Activated naive CD8-positive, alpha-beta T cell treated with anti-CD3 and anti-CD28 coated beads, Interleukin-2, amount 50 U/mL, for 16 hours (primary cell): Measurements from ENCODE around the gene SRSF7.
"Not testable (repeated sequence)": the region's sequence is repeated elsewhere in the genome, so short reads cannot be mapped to it uniquely, and the experiment has no call there.

Experiments
- DNase-seq: peaks from one replicate; pipeline ENCODE4 v3.0.0-alpha.2; 2020; ENCODE audit warnings: low read depth, low spot score

Gene SRSF7

DNA sequence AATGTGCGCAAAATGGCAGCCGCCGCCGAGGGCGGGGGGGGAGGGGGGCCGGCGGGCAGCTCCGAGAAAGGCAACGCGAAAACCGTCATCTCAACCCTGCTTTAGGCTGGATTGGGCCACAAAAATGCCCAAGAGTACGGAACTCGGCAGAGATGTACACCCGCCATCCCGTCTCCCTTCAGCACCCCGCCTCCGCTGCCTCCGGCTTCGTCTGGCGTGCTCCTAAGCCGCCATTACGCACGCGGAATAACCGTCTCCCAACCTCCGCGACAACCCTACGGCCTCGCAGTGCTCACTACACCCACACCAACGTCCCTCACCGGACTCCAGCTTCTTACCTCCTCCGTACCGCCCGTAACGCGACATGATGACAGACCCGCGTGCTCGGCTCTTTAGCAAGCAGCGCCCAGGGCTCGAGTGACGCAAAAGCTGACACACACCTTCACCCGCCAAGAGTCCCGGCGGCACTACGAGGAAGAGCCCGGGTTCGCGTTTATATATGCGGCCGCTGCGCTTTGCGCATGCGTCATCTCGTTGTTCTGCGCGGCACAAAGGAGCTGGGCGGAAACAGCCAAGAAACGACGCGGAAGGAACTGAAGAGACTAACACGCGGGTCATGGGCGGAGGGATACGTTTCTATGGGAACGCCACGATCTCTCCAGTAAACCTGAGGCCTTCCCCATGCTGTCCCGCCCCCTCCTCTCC is at the start of gene SRSF7:
TSS of gene SRSF7 (minus strand) at position 471 of the 705 bp plus-strand sequence. CDS start at position 366, 105 bp downstream.
- DNase-seq: peak; percentile 93

DNA sequence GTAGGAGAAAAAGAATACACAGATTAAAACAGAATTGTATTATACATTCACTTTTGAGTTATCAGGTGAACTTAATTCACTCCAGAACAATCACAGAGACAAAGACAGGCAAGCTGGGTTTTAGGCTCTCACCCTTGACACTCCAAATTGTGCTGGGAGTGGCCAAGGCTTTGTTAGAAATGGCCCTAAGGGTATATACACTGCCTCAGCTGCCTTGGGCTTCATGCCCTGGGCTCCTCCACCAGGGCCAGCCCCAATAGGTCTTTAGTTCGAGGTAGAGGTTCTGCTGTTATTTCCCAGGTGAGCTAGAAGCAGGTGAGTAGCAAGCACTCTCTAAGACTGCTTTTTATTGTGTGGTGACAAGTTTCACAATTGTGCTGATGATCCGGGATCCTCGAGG is 46.8 kb upstream of the SRSF7 start:
- DNase-seq: no peak

DNA sequence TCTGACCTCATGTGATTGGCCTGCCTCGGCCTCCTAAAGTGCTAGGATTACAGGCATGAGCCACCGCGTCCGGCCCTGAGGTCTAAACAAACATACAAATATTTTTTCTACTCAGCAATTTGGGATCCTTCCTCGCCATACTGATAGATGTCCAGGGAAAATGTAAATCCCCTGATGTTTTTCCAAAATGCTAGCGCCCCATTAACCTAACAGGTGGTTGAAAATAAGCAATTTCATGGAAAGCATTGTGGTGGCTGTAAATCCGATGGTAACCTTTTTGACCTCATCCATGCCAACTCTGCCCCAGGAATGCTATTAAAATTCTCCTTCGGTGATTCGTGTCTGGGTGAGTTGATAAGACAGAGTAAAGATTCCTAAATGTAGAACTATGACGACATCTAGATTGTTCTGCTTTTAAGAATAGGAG is 46.1 kb upstream of the SRSF7 start:
- DNase-seq: no peak

DNA sequence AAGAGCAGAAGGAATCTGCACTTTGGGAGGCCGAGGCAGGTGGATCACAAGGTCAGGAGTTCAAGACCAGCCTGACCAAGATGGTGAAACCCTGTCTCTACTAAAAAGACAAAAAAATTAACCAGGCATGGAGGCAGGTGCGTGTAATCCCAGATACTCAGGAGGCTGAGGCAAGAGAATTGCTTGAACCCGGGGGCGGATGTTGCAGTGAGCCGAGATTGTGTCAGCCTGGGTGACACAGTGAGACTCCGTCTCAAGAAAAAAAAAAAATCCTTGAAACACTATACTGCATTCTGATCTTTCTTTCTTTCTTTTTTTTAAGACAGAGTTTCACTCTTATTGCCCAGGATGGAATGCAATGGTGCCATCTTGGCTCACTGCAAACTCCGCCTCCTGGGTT is 43.9 kb upstream of the SRSF7 start:
- DNase-seq: not testable (repeated sequence)

DNA sequence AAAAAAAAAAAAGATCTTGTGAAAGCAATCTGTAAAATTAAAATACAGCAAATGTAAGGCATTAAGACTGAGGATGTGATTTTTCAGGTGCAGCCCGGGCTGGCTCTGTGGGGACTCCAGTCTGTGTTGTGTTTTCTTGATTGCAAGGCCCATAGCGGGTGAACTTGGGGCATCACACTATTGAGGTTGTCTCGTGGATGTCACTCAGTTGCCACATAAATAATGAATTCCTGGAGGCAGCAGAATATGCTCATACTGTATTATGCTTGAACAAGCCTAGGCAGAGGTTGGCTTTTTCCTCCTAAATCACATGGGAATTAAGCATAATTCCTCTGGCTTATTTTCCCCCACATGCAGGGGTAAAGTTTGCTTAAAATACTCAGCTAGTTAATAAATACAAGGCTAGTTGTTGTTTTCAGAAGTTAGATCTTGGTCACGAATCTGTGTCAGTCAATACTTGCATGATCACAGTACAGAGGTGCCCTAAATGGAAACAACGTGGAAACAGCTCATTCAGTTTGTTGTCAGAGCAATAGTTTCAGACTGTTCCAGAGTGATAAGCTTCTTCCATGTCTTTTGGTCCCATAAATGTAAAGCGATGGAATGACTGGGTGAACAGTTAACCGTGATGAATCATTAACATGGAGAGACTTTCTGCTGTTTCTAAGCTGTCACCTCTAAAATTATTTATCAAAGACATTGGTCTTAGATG is 43.2 kb upstream of the SRSF7 start:
- no peak for DNase-seq

DNA sequence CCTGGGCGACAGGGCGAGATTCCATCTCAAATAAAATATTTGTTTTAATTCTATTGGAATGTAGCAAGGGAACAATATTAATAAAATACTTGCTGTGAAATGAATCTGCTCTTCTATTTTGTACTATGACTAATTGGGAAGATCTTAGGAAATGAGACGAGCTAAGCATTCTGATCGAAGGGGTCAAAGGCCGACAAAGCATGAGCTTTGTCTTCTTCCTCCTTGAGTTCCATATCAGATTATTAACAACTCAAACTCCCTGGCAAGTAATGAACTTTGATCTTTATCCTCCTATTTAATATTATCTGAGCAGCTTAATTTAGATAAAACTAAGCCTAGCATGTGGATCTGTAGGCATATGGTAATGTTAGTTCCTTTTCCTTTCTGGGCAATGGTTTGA is 42.4 kb upstream of the SRSF7 start:
- no peak for DNase-seq

DNA sequence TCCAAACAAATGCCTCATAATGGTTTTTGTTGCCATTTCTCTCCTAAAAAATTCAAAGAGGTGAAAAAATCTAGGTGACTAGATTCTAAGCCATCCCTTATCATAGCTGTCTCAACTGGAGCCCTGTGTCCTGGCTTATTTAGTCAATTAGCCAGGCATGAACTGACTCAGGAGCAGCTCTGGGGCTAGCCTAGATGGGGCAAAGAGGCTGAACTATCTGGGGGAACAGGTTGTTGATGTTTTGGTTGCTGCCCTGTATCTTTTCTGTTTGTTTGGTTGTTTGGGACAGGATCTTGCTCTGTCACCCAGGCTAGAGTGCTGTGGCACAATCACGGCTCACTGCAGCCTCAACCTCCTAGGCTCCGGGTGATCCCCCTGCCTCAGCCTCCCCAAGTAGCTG is 41.6 kb upstream of the SRSF7 start:
- no peak for DNase-seq

DNA sequence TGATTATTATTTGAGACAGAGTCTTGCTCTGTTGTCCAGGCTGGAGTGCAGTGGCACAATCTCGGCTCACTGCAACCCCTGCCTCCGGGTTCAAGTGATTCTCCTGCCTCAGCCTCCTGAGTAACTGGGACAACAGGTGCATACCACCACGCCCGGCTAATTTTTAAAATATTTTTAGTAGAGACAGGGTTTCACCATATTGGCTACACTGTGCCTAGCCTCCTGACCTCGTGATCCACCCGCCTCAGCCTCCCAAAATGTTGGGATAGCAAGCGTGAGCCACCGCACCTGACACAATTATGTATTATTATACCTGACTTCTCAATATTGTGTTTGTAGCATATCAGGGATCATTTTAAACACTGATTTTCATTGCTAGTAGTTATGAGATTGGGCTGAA is 41.2 kb upstream of the SRSF7 start:
- not testable (repeated sequence) for DNase-seq

DNA sequence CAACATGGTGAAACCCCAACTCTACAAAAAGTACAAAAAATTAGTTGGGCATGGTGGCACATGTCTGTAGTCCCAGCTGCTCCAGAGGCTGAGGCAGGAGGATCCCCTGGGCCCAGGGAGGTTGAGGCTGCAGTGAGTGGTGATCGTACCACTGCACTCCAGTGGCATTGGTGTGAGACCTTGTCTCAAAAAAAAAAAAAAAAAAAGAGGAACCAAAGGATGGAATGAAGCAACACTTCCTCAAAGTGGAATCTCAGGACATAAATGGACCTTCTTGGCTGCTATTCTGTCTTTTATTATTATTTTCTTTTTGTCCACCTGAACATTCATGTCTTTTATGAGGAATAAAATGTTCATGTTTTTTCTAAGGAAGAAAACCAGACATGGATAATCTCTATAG is 40.6 kb upstream of the SRSF7 start:
- no peak for DNase-seq

DNA sequence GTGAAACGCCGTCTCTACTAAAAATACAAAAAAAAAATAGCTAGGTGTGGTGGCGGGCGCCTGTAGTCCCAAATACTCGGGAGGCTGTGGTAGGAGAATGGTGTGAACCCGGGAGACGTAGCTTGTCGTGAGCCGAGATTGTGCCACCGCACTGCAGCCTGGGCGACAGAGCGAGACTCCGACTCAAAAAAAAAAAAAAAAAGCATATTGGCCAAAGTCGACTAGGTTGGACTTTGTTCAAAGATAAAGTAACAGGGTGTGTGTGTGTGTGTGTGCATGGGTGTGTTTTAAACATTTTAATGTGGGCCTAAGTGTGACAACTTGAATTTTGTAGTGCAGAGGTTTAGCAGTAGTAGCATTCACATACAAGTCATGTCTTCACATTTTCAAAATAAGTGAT is 38.5 kb upstream of the SRSF7 start:
- no peak for DNase-seq

DNA sequence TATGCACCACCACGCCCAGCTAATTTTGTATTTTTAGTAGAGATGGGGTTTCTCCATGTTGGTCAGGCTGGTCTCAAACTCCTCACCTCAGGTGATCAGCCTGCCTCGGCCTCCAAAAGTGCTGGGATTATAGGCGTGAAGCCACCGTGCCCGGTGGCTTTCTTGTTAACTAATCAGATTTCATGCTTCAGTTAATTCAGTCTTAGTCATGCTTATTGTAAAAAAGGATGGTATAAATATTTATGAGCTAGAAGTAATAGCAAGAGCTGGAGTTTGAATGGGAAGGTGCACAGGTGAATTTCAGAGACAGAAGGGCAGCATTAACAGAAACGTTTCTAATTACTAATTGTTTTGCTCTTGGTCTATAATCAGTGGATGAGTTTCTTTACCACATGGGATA is 37.1 kb upstream of the SRSF7 start:
- no peak for DNase-seq

DNA sequence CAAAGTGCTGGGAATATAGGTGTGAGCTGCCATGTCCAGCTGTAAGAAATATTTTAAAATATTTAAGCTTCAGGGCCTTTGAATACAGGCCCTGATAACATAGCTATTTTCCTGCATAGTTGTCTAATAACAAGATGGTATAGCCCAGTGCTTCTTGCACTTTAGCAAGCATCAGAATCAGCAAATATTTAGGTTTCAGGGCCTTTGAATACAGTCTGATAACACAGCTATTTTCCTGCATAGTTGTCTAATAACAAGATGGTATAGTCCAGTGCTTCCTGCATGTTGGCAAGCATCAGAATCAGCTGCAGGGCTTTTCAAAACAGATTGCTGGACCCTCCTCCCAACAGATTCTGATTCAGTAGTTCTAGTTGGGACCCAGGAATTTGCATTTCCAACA is 32.4 kb upstream of the SRSF7 start:
- no peak for DNase-seq

DNA sequence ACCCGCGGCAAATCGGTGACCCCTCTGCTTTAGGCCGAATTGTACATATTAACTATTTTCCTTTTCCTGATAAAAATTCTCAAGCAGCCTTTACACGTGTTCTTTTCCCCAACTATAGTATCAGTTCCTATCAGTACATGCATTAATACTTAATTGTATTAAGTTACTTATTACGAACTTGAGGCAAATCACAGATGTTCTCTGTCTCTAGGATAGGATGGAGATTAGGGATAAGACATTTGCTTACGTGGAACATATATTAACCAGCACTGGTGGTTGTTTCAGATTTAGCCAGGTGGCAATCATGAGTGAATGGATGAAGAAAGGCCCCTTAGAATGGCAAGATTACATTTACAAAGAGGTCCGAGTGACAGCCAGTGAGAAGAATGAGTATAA is 27.5 kb upstream of the SRSF7 start:
- DNase-seq: no peak

DNA sequence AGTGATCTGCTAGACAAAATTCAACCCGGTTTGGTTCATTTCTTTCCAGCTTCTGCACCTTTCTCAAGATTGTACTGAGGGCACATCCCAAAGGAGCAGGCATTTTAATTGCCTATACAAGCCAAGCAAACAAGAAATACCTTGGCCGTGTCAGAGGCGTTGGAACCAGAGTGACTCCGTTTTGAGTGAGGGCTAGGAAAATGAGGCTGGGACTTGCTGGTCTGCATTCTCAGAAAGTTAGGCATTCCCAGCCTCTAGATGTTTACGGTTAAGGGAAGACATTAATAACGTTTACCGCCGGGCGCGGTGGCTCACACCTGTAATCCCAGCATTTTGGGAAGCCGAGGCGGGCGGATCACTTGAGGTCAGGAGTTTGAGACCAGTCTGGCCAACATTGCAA is 25.4 kb upstream of the SRSF7 start:
- no peak for DNase-seq

DNA sequence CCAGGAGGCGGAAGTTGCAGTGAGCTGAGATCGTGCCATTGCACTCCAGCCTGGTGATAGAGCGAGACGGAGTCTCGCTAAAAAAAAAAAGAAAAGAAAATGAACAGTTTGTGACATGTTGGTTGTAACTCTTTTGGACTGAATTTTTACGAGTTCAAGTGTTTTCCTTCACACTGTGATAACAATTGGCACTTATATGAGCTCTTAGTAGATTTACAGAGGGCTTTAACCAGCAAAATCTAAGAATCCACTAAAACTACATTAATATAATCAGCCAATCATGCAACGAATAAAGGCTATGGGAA is 24.7 kb upstream of the SRSF7 start:
- no peak for DNase-seq

DNA sequence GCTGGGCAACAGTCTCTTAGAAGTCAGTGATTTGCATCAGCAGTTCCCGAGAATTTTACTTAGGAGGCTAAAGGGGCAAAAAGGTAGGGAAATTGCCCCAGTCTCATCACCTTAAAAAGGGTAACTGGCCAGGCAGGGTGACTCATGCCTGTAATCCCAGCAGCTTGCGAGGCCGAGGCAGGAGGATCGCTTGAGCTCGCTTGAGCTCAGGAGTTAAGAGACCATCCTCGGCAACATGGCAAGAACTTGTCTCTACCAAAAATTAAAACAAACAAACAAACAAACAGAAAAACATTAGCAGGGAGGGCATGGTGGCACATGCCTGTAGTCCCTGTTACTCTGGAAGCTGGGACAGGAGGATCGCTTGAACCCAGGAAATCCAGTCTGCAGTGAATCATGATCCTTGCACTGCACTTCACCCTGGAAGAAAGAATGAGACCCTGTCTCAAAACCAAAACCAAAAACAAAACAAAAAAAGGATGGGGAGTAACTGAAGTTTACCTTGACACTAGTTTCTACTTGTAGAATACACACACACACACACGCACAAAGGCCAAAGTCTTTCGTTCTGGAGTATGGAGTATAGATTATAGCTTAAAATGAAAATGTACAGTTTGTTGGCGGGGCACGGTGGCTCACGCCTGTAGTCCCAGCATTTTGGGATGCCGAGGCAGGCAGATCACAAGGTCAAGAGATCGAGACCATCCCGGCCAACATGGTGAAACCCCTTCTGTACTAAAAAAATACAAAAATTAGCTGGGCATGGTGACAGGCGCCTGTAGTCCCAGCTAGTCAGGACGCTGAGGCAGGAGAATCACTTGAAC is 24.1 kb upstream of the SRSF7 start:
- no peak for DNase-seq

DNA sequence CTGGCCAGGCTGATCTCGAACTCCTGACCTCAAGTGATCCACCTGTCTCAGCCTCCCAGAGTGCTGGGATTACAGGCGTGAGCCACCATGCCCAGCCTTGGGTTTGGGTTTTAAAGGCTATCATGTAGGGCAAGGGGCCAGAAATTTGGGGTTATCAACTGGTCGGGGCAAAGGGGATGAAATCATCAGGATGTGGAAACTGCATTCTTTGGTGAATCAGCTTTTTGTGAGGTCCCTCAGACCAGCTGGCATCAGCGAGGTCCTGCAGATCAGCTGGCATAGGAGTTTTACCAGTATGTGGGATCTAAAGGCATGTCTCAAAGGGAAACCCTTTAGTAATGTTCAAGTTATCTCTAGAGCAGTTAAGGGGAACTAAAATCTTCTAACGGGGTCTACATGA is 20.5 kb upstream of the SRSF7 start:
- DNase-seq: no peak

DNA sequence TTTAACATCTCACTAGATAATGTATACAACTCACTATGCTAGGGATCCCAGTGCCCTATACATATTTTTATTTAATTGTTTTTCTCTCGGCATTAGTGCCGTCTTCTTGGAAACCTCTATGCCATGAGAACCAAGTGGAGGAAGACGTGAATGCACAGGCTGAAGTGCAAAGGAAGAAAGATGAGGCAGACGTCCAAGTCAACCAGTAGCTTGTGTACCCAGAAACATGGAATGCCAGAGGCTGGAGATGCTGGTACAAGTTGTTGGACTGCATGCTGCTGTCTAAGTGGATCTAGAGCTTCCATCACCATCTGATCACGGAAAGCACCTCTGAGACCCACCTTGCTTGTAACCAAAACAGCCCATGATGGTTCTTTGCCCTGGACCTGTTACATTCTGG is 14.4 kb upstream of the SRSF7 start:
- no peak for DNase-seq

DNA sequence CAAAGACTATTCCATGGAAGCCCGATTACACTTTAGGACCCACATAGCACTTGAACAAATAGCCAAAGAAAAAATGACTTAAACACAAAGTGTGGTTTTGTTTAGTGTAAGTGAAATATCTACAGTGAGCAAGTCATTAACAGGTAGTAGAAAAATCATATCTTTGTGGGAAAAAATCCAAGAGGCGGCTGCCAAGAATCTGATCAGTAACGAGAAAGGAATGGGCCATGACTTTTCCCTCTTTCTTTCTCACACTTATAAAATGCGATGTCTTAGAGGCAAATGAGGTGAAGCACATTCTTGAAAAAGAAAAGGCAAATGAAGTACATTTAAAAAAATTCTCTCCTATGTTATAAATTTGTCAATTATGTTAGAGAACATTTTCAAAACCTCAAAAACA is 14.0 kb upstream of the SRSF7 start:
- no peak for DNase-seq

DNA sequence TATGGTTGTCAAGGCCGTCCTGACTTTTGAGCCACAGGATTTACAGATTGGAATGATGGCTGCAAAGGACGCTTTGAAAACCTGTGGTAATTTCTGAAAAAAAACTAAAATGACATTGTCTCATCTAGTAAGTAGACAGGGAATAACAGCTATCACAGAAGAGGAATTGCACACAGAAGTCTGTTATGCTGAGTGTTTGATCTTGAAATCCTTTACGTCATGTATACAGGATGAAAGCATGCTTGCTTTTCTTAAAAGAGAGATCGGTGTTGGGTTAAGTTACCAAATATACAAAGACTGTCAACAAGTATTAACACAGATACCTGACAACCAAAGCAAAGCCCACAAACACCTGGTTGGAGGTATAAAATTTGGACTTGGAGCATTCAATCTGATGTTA is 12.6 kb upstream of the SRSF7 start:
- DNase-seq: no peak

DNA sequence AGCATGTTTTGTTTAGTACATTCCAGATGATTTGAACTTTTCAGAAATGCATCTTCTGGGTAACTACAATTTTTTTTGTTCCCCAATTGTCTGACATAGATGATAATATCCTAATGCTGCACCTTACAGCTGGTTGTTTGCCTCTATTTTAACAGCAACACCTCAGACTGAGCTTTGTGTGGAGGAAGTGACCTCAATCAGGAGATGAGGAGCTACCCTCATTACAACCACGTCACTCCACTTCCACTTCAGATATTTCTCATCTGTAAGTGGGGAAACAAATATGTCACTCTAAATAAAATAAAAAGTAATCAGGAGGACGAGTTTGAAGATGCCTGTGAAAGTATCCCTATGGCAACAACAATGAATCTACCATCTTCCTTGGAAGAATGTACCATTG is 12.1 kb upstream of the SRSF7 start:
- DNase-seq: no peak

DNA sequence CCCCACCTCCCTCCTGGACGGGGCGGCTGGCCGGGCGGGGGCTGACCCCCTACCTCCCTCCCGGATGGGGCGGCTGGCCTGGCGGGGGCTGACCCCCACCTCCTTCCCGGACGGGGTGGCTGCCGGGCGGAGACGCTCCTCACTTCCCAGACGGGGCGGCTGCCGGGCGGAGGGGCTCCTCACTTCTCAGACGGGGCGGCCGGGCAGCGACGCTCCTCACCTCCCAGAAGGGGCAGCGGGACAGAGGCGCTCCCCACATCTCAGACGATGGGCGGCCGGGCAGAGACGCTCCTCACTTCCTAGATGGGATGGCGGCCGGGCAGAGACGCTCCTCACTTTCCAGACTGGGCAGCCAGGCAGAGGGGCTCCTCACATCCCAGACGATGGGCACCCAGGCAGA is 4.7 kb upstream of the SRSF7 start:
- DNase-seq: not testable (repeated sequence)

DNA sequence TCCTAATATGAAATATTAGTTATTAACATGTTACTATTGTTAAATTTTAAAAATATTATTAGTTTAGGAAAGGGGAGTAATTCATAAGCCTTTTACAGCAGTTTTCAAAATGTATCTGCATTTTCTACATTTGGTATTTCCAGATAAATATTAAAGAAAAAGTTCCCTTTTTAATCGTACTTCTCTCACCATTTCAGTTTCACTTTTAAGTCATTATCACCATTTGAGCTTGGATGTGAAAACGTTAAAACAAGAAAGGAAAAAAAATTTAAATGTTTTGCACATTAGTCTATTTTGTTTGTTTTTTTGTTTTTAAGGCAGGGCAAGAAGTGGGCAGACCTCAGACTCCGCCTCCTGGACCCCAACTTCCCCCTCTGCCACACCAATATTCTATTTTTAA is 3.3 kb upstream of the SRSF7 start:
- no peak for DNase-seq
